Ishikawa (cell line): ENCODE data around the gene CYP2D6.

Experiments
- CEBPB ChIP-seq: IDR thresholded peaks from 2 replicates; pipeline ENCODE4 v1.6.1; 2012
- CREB1 ChIP-seq: IDR thresholded peaks from 2 replicates; pipeline ENCODE4 v1.6.1; 2012; ENCODE audit warnings: low read depth
- EGR1 ChIP-seq: IDR thresholded peaks from 2 replicates; pipeline ENCODE4 v1.6.1; 2012
- EP300 ChIP-seq: IDR thresholded peaks from 2 replicates; pipeline ENCODE4 v1.6.1; 2012; ENCODE audit warnings: borderline replicate concordance
- FOXM1 ChIP-seq: IDR thresholded peaks from 2 replicates; pipeline ENCODE4 v1.6.1; 2012; ENCODE audit warnings: low read depth, borderline replicate concordance
- MAX ChIP-seq: IDR thresholded peaks from 2 replicates; pipeline ENCODE4 v1.6.1; 2012
- NFIC ChIP-seq: IDR thresholded peaks from 2 replicates; pipeline ENCODE4 v1.6.1; 2012
- RAD21 ChIP-seq: IDR thresholded peaks from 2 replicates; pipeline ENCODE4 v1.6.1; 2012; ENCODE audit warnings: low read depth
- REST ChIP-seq: IDR thresholded peaks from 2 replicates; pipeline ENCODE4 v1.6.1; 2012; ENCODE audit warnings: low read depth, mild to moderate bottlenecking
- TAF1 ChIP-seq: IDR thresholded peaks from 2 replicates; pipeline ENCODE4 v1.6.1; 2012; ENCODE audit warnings: low read depth, mild to moderate bottlenecking
- TCF12 ChIP-seq: IDR thresholded peaks from 2 replicates; pipeline ENCODE4 v1.6.1; 2012; ENCODE audit warnings: low read depth
- TEAD4 ChIP-seq: IDR thresholded peaks from 2 replicates; pipeline ENCODE4 v1.6.1; 2012
- USF1 ChIP-seq: IDR thresholded peaks from 2 replicates; pipeline ENCODE4 v1.6.1; 2012
- YY1 ChIP-seq: IDR thresholded peaks from 2 replicates; pipeline ENCODE4 v1.6.1; 2012; ENCODE audit warnings: low read depth
- ZBTB7A ChIP-seq: IDR thresholded peaks from 2 replicates; pipeline ENCODE4 v1.6.1; 2012; ENCODE audit warnings: low read depth

The CYP2D6 gene

GRCh38 chr22:42078469-42079318 lies 51.9 kb downstream of the CYP2D6 start:
- no peak for TF ChIP-seq NFIC

- TF ChIP-seq EP300 (no peak), ZBTB7A (no peak), FOXM1 (no peak), USF1 (no peak), TAF1 (no peak), TEAD4 (no peak), CEBPB (no peak), NFIC (no peak), RAD21 (no peak), EGR1 (no peak), YY1 (no peak), REST (no peak), CREB1 (no peak), MAX (no peak), TCF12 (no peak)
These were observed 53.0 kb downstream of the CYP2D6 start for GRCh38 chr22:42077486-42078125.

GRCh38 chr22:42076764-42077485 lies 53.7 kb downstream of the CYP2D6 start:
- TF ChIP-seq NFIC (no peak), YY1 (no peak), TCF12 (no peak), MAX (no peak), FOXM1 (no peak), ZBTB7A (no peak), TAF1 (no peak), EP300 (no peak), RAD21 (no peak), CEBPB (no peak), EGR1 (no peak), CREB1 (no peak), REST (no peak), TEAD4 (no peak), USF1 (no peak)
